Testis (tissue), 2 donors: ENCODE results near the gene EIF5AL1.
"Not testable (repeated sequence)": the region's sequence is repeated elsewhere in the genome, so short reads cannot be mapped to it uniquely, and the experiment has no call there.

ENCODE experiments used
- CTCF ChIP-seq, 3 experiments: fragments of 450-650 bp in 2 of 3; fragments of 200-600 bp in 1 of 3; sonication (generic) in 1 of 3; IDR thresholded peaks; one replicate each; pipeline ENCODE4 v1.5.1; 2016 to 2019; ENCODE audit warnings: antibody characterized with exemption in 3 of 3, mild to moderate bottlenecking in 2 of 3, moderate library complexity in 1 of 3
- POLR2A ChIP-seq: fragments of 450-650 bp; IDR thresholded peaks from one replicate; pipeline ENCODE4 v1.6.1; 2017; ENCODE audit warnings: antibody characterized with exemption, mild to moderate bottlenecking, moderate library complexity

DNA sequence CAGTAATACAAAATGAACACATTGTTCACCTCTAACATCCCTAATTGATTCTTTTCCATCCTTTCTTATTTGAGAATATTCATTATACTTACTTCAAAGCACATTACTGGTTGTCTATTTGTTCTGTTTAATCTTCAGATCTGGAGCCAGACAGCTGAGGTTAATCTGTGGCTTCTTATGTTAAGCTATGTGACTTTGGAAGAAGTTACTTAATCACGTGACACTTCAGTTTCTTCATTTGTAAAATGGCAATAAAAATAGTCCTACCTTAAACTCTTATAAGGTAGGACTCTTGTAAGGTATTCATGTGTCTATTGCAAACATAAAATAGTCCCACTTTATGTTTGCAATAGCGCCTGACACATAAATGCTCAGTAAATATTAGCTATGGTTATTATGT, 34.8 kb downstream of the EIF5AL1 start:
- TF ChIP-seq CTCF (IDR thresholded peaks at IDR 0.05); POLR2A: not testable (repeated sequence)
